Measurements from ENCODE around the gene TMCC1.

The TMCC1 gene

DNA sequence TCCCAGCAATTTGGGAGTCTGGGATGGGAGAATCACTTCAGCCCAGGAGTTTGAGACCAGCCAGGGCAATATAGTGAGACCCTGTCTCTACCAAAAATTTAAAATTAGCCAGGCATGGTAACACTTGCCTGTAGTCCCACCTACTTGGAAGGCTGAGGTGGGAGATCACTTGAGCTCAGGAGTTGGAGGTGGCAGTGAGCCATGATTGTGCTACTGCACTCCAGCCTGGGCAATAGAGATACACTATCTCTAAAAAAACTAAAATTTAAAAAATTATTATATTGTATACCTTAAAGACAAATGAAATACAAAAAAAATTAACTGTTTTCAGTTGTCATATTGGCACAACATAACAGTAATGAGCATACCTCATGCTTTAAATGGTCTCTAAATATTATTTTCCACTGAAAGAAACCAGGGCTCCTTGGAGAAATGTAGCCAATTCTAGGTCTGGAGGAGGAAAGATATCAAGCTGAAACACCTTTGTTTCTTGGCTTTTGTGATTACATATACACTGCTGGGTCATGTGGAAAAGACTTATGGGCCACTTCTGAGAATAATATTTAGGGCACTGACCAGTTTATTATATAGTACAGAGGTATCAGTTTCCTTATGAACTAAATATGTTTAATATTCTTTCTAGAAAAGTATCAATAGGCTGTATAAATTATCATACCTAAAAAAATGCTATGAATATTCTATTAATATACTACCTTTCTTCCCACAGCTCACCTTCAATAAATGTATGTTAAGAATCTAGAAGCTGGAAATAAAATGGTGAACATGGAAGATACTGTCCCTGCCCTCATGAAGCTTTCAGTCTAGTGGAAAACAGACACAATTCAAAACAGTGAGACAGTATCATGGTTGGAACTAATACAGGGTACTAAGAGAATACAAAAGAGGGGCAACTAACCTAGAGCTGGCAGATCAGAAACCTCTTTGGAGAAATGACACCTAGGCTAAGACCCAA is 119.5 kb downstream of the TMCC1 start:
- TF ChIP-seq, protein P1, sequence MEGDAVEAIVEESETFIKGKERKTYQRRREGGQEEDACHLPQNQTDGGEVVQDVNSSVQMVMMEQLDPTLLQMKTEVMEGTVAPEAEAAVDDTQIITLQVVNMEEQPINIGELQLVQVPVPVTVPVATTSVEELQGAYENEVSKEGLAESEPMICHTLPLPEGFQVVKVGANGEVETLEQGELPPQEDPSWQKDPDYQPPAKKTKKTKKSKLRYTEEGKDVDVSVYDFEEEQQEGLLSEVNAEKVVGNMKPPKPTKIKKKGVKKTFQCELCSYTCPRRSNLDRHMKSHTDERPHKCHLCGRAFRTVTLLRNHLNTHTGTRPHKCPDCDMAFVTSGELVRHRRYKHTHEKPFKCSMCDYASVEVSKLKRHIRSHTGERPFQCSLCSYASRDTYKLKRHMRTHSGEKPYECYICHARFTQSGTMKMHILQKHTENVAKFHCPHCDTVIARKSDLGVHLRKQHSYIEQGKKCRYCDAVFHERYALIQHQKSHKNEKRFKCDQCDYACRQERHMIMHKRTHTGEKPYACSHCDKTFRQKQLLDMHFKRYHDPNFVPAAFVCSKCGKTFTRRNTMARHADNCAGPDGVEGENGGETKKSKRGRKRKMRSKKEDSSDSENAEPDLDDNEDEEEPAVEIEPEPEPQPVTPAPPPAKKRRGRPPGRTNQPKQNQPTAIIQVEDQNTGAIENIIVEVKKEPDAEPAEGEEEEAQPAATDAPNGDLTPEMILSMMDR (IDR thresholded peaks at IDR 0.05; ENCODE audit: borderline replicate concordance, control extremely low read depth, extremely low read depth, insufficient read depth, missing control alignments), result no peak
- no peak for DNase-seq (ENCODE audit: low spot score)
- in situ Hi-C loops (cut with MboI; ENCODE audit: low sequenced_read_pairs, unreplicated experiment), result no loop called here

DNA sequence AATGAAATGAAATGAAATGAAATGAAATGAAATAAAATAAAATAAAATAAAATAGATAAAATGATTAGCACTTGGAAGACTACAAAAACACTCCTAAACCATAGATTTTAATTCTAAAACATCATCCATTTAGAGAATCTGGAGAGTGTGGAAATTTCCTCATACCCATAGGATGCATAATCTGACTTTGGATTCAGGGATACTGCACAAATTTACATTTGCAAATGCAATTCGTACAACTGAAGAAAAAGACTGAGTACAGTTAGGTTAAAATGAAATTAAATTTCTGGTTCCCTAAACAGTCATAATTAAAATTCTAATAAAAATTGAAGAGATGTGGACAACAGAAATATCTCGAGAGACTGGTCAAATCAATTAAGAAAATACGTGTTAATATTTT is 122.9 kb downstream of the TMCC1 start:
- TF ChIP-seq, protein P1 (IDR thresholded peaks at IDR 0.05; ENCODE audit: borderline replicate concordance, control extremely low read depth, extremely low read depth, insufficient read depth, missing control alignments), result no peak
- in situ Hi-C loops (cut with MboI; ENCODE audit: low sequenced_read_pairs, unreplicated experiment), result no loop called here
- no peak for DNase-seq (ENCODE audit: low spot score)

DNA sequence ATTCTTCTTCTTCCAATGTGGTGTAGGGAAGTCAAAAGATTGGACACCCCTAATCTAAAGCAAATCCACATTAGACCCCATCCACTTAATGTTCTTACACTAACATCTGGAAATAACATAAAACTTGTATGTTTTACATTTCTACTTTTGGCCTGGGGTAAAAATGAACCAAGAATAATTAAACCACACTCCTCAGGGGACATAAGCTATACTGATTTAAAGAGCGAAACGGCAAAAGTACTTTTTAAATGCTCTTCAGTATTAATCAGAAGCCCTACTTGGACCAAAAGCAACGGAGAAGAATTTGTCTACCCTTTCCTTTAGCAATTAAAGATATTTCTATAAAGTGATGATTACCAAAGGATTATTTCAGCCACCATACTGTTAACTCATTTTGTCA is 123.9 kb downstream of the TMCC1 start:
- no peak for DNase-seq (ENCODE audit: low spot score)
- TF ChIP-seq, protein P1 (IDR thresholded peaks at IDR 0.05; ENCODE audit: borderline replicate concordance, control extremely low read depth, extremely low read depth, insufficient read depth, missing control alignments), result no peak
- in situ Hi-C loops (cut with MboI; ENCODE audit: low sequenced_read_pairs, unreplicated experiment), result no loop called here

DNA sequence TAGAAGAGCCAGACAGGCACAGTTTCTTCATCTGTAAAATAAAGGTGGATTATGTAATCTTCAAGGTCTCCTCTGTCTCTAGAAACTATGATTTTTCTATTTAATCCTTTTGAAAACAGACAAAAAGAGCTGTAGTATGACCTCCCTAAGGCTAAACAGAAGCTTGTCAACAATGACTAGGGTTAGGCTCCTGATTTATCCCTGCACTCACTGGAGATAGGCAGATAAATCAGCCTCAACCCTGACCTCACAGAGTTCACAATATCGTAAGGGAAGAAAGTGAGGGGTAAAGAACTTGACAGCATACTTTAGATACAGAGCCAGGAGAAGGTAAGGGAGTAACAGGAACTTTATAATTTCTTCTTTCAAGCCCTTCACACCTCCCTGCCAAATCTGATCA is 124.8 kb downstream of the TMCC1 start:
- in situ Hi-C loops (cut with MboI; ENCODE audit: low sequenced_read_pairs, unreplicated experiment), result no loop called here
- TF ChIP-seq, protein P1 (IDR thresholded peaks at IDR 0.05; ENCODE audit: borderline replicate concordance, control extremely low read depth, extremely low read depth, insufficient read depth, missing control alignments), result no peak

DNA sequence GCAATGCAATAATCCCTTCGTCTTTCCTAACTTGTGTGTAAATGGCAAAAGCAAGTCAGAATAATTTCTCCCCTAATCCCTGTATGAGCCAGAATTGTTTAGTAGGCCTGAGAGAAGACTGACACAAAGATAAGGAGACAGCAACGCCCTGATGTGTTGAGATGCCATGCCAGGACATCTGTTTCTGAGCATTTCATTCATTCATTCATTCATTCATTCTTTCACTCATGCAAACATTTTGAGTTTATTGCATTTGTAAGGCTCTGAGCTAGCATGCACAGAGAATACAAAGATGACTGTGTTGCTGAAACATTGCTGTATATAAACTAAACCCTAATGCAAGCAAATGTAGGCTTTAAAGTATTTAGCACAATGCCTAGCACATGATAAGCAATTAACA is 127.4 kb downstream of the TMCC1 start:
- no peak for DNase-seq (ENCODE audit: low spot score)
- in situ Hi-C loops (cut with MboI; ENCODE audit: low sequenced_read_pairs, unreplicated experiment), result no loop called here
- TF ChIP-seq, protein P1 (IDR thresholded peaks at IDR 0.05; ENCODE audit: borderline replicate concordance, control extremely low read depth, extremely low read depth, insufficient read depth, missing control alignments), result no peak

More for the DNA sequence above, 124.8 kb downstream of the TMCC1 start:
- no peak for DNase-seq (ENCODE audit: low spot score)

DNA sequence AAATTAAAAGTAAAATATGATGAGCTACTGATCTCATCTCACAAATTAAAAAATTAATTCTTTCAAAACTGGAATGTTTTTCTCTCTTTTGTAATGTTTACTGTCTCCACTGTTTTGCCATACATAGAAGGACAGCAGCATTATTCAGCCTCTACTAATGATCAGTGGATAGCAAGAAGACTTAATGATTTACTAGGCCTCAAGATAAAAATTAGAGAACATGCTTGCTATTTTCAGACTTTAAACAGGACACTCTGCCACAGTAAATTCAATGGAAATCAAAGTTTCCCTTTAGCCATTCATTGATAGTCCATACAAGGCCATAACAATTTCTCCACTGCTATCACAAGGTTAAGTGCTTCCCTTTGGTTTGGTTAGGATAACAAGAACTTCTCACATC is 129.4 kb downstream of the TMCC1 start:
- no peak for DNase-seq (ENCODE audit: low spot score)
- TF ChIP-seq, protein P1 (IDR thresholded peaks at IDR 0.05; ENCODE audit: borderline replicate concordance, control extremely low read depth, extremely low read depth, insufficient read depth, missing control alignments), result no peak
- in situ Hi-C loops (cut with MboI; ENCODE audit: low sequenced_read_pairs, unreplicated experiment), result no loop called here

Measured in GM13976 (cell line).